HG02623 (cell line): ENCODE results near the gene TSSC4.
"Not testable (repeated sequence)": the region's sequence is repeated elsewhere in the genome, so short reads cannot be mapped to it uniquely, and the experiment has no call there.

ENCODE experiments used
- ATAC-seq: cut with Tn5 transposase; IDR thresholded peaks from one replicate; pipeline ENCODE4 v1.9.1; 2021; ENCODE audit warnings: moderate library complexity; ENCODE audit not compliant: unreplicated experiment

Gene TSSC4

GRCh38 chr11:2400069-2400761 is at the start of gene TSSC4:
TSSC4 (plus strand) TSS chr11:2400750; CDS start chr11:2402634, 1,884 bp downstream.
- peak; percentile 78 for ATAC-seq

GRCh38 chr11:2351701-2352100 is 48.8 kb upstream of the TSSC4 start:
- no peak for ATAC-seq

GRCh38 chr11:2352420-2352819 is 48.1 kb upstream of the TSSC4 start:
- no peak for ATAC-seq

GRCh38 chr11:2355000-2355644 is 45.4 kb upstream of the TSSC4 start:
- ATAC-seq, result no peak

- no peak for ATAC-seq
Observed at GRCh38 chr11:2357246-2357645, 43.3 kb upstream of the TSSC4 start.

GRCh38 chr11:2357651-2358050 is 42.9 kb upstream of the TSSC4 start:
- ATAC-seq, result not testable (repeated sequence)

GRCh38 chr11:2358754-2359442 is 41.7 kb upstream of the TSSC4 start:
- ATAC-seq, result no peak

- no peak for ATAC-seq
Observed at GRCh38 chr11:2359557-2359956, 41.0 kb upstream of the TSSC4 start.

- no peak for ATAC-seq
Observed at GRCh38 chr11:2360081-2360642, 40.4 kb upstream of the TSSC4 start.

GRCh38 chr11:2361565-2361964 is 39.0 kb upstream of the TSSC4 start:
- ATAC-seq, result no peak

- ATAC-seq, result no peak
Observed at GRCh38 chr11:2362414-2362813, 38.1 kb upstream of the TSSC4 start.

- ATAC-seq, result no peak
Observed at GRCh38 chr11:2363130-2363529, 37.4 kb upstream of the TSSC4 start.

GRCh38 chr11:2363577-2364370 is 36.8 kb upstream of the TSSC4 start:
- no peak for ATAC-seq

- ATAC-seq, result not testable (repeated sequence)
Observed at GRCh38 chr11:2364386-2364785, 36.2 kb upstream of the TSSC4 start.

GRCh38 chr11:2365571-2366210 is 34.9 kb upstream of the TSSC4 start:
- ATAC-seq, result no peak

- no peak for ATAC-seq
Observed at GRCh38 chr11:2366276-2366675, 34.3 kb upstream of the TSSC4 start.

GRCh38 chr11:2366733-2367132 is 33.8 kb upstream of the TSSC4 start:
- no peak for ATAC-seq

- no peak for ATAC-seq
Observed at GRCh38 chr11:2367266-2368160, 33.0 kb upstream of the TSSC4 start.

GRCh38 chr11:2368178-2368850 is 32.2 kb upstream of the TSSC4 start:
- no peak for ATAC-seq
